Hematopoietic multipotent progenitor cell treated with erythropoietin and hydrocortisone succinate and interleukin-3 and kit ligand, for 17 days (in vitro differentiated cells): ENCODE results near the gene MCOLN1.

Experiments used
- DNase-seq: peaks from one replicate; pipeline ENCODE4 v3.0.0-alpha.2; 2015; ENCODE audit warnings: low spot score

MCOLN1 gene

DNA sequence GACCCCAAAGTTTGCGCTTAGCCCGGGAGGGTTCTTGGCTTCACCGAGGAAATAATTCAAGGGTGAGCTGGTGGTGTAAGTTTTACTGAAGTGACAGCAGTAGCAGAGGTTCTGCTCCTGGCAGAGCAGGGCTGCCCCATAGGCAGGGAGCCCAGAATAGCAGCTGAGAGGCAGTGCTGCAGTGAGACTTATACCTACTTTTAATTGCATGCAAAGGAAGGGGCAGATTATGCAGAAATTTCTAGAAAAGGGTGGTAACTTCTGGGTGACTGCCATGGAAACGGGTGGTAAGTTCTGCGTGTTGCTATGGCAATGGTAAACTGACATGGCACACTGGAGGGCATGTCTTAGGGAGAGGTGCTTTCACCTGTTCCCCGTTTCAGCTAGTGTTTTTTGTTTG is 55.7 kb downstream of the MCOLN1 start:
- DNase-seq: no peak

DNA sequence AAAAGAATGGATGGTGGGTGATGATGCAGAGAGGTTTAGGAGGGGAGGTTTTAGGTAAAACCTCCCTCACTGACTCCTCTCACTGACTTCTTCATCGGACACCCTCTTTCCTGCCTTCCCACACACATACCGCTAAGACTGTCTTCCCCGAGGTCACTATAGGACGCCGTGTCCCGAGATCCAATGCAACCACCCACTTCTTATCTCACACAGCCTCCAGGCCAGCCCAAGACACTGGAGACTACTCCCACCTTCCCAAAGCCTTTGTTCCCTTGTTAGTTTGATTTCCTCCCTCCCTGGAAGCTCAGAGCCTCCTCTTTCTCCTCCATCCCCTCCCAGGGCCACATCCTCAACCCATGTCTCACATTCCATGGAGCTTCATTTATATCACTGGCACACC is 56.8 kb downstream of the MCOLN1 start:
- no peak for DNase-seq

DNA sequence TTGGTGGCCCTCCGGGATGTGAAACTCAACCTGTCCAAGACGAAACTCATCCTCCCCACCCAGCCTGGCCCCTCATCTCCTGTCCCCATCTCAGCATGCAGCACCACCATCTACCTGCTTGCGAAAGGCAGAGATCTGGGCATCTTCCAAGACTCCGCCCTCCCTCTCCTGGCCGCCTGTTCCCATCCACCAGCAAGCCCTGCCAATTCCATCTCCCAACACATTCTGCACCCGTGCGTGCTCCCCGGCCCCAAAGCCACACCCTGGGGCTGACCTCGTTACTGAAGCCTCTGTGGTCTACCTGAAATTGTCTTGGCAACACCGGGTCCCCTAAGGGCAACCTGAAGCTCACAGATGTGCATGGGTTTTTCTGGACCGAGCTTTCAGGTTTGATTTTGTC is 60.0 kb downstream of the MCOLN1 start:
- DNase-seq: no peak
